ENCODE data around the gene BLVRB.

Gene BLVRB

DNA sequence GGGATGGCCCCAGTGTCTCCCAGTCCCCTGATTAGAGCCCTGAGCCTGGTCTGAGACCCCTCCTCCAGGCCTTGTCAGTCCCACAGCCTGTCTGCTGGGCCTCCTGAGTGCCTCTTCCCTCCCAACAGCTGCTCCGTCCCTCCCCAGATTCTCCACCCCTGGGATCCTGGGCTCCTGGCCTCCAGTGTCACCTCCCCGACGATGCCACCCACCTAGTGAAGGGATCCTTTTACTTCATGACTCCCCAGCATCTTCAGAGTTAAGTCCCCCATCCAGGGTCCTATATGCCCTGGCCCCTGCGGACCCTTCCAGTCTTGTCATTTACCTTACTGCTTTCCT lies 47.9 kb downstream of the BLVRB start:
- H3K79me2 ChIP-seq (ENCODE audit: low read length): no peaks in the 10 kb centered on the region
- no peak overlapping the region for H3K9ac ChIP-seq (ENCODE audit: low read length)
- H3K4me1 ChIP-seq (ENCODE audit: low read length): peaks cover 5% of the 10 kb centered on the region
- no peak overlapping the region for H2AFZ ChIP-seq (ENCODE audit: low read depth, low read length)
- H3K9me3 ChIP-seq (ENCODE audit: insufficient read depth, low read length): no peaks in the 10 kb centered on the region
- H3K36me3 ChIP-seq (replicated peaks; ENCODE audit: low read depth, low read length): peaks cover 4% of the 10 kb centered on the region
- no peak overlapping the region for H3K4me3 ChIP-seq (ENCODE audit: low read length)
- no peak overlapping the region for H3K4me2 ChIP-seq (ENCODE audit: low read length)
- no peaks in the 10 kb centered on the region for H3K27me3 ChIP-seq (ENCODE audit: low read depth, low read length)
- TF ChIP-seq EZH2phosphoT487 (IDR thresholded peaks at IDR 0.05; ENCODE audit: low read depth): no peak
- no peak for TF ChIP-seq CTCF (IDR thresholded peaks at IDR 0.05; ENCODE audit: low read depth, low read length)
- no peak overlapping the region for H3K27ac ChIP-seq (ENCODE audit: low read length)
- no peaks in the 10 kb centered on the region for H4K20me1 ChIP-seq (ENCODE audit: insufficient read depth, low read length)

GRCh38 chr19:40416918-40417642 lies 48.5 kb downstream of the BLVRB start:
- H2AFZ ChIP-seq (ENCODE audit: low read depth, low read length): no peak overlapping the region
- no peak overlapping the region for H3K4me3 ChIP-seq (ENCODE audit: low read length)
- H3K9me3 ChIP-seq (ENCODE audit: insufficient read depth, low read length): no peaks in the 10 kb centered on the region
- no peaks in the 10 kb centered on the region for H3K79me2 ChIP-seq (ENCODE audit: low read length)
- no peaks in the 10 kb centered on the region for H3K27me3 ChIP-seq (ENCODE audit: low read depth, low read length)
- no peaks in the 10 kb centered on the region for H4K20me1 ChIP-seq (ENCODE audit: insufficient read depth, low read length)
- peaks cover 5% of the 10 kb centered on the region for H3K4me1 ChIP-seq (ENCODE audit: low read length)
- H3K9ac ChIP-seq (ENCODE audit: low read length): no peak overlapping the region
- no peak overlapping the region for H3K4me2 ChIP-seq (ENCODE audit: low read length)
- H3K27ac ChIP-seq (ENCODE audit: low read length): no peak overlapping the region
- TF ChIP-seq EZH2phosphoT487 (IDR thresholded peaks at IDR 0.05; ENCODE audit: low read depth): no peak
- no peak for TF ChIP-seq CTCF (IDR thresholded peaks at IDR 0.05; ENCODE audit: low read depth, low read length)
- no peaks in the 10 kb centered on the region for H3K36me3 ChIP-seq (replicated peaks; ENCODE audit: low read depth, low read length)

- Histone ChIP-seq H3K27ac (ENCODE audit: low read length) (no peak overlapping the region), H3K4me1 (ENCODE audit: low read length) (no peaks in the 10 kb centered on the region), H3K4me2 (ENCODE audit: low read length) (no peak overlapping the region), H3K9me3 (ENCODE audit: insufficient read depth, low read length) (no peaks in the 10 kb centered on the region), H3K27me3 (ENCODE audit: low read depth, low read length) (no peaks in the 10 kb centered on the region), H2AFZ (ENCODE audit: low read depth, low read length) (no peak overlapping the region), H4K20me1 (ENCODE audit: insufficient read depth, low read length) (no peaks in the 10 kb centered on the region), H3K4me3 (ENCODE audit: low read length) (no peak overlapping the region), H3K79me2 (ENCODE audit: low read length) (no peaks in the 10 kb centered on the region), H3K9ac (ENCODE audit: low read length) (no peak overlapping the region), H3K36me3 (replicated peaks; ENCODE audit: low read depth, low read length) (no peaks in the 10 kb centered on the region)
- no peak for TF ChIP-seq CTCF (IDR thresholded peaks at IDR 0.05; ENCODE audit: low read depth, low read length)
- TF ChIP-seq EZH2phosphoT487 (IDR thresholded peaks at IDR 0.05; ENCODE audit: low read depth): no peak
These were observed 49.8 kb downstream of the BLVRB start for GRCh38 chr19:40415768-40416167.

DNA sequence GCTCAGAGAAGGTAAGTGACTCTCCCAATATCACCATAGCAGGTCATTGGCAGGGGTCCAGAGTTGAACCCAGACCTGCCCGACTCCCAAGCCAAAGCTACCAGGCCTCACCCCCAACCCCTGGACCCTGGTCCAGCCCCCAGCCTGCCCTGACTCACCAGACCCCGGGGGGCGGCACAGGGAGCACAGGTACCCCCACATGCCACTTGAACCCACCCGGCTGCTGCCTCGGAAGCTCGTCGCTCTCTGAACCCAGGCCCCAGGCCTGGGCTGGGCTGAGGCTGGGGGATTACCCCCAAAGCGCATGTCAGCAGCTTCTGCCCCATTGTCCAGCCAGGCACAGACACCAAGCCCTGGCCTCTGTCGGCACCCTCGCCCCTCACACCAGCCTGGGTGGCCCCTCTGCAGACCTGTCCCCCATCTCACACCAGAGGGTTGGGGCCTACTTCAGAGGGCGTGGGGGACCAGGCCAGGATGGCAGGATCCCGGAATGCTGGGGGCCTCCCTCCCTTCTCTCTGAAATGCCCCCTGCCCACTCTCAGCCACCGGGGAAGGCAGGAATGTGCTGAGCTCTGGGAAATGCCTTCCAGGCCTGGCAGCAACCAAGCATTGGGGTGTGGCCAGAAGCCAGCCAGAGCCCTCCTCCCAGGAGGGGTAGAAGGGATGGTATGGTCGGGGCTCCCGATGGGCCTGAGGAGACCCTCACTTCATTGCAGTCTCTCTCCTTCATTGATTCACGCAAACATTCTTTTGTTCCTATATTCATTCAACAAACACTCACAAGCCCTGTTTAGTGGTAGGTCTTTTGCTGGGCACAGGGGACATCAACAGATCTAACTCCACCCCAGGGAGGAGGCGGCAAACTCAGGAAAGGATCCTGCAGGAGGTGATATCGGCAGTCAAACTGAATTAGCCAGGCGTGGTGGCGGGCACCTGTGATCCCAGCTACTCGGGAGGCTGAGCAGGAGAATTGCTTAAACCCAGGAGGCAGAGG lies 50.7 kb downstream of the BLVRB start:
- Histone ChIP-seq H3K9ac (ENCODE audit: low read length) (no peak overlapping the region), H3K27ac (ENCODE audit: low read length) (no peak overlapping the region)

More for the DNA sequence above, 50.7 kb downstream of the BLVRB start:
- Histone ChIP-seq H3K4me1 (ENCODE audit: low read length) (peaks cover 1% of the 10 kb centered on the region; the same call in 1 of the 2 replicates), H3K36me3 (replicated peaks; ENCODE audit: low read depth, low read length) (no peaks in the 10 kb centered on the region), H3K4me2 (ENCODE audit: low read length) (no peak overlapping the region), H4K20me1 (ENCODE audit: insufficient read depth, low read length) (no peaks in the 10 kb centered on the region), H3K9me3 (ENCODE audit: insufficient read depth, low read length) (no peaks in the 10 kb centered on the region), H2AFZ (ENCODE audit: low read depth, low read length) (no peak overlapping the region), H3K79me2 (ENCODE audit: low read length) (no peaks in the 10 kb centered on the region), H3K4me3 (ENCODE audit: low read length) (no peak overlapping the region), H3K27me3 (ENCODE audit: low read depth, low read length) (no peaks in the 10 kb centered on the region)
- no peak for TF ChIP-seq CTCF (IDR thresholded peaks at IDR 0.05; ENCODE audit: low read depth, low read length)
- TF ChIP-seq EZH2phosphoT487 (IDR thresholded peaks at IDR 0.05; ENCODE audit: low read depth): no peak
